HepG2 (cell line): Measurements from ENCODE around the gene ZNF17. TPM values are rescaled to one million over a fixed set of nuclear protein-coding genes. Genes with fewer than 3 reads are reported as not detected.

Experiments used
- ATAC-seq: fragments of 200-7000 bp; cut with Tn5 transposase; 3 replicates; pipeline ENCODE4 v1.9.1; 2020; ENCODE audit warnings: mild to moderate bottlenecking, moderate library complexity
- BruUV-seq: library from RNA; stranded (reverse); fragments of 400-500 nt; replicated peaks from 2 replicates; lab custom pipeline; 2021; lab: Mats Ljungman, UMichigan
- CTCF ChIA-PET: fragments of 300-600 bp; formaldehyde crosslinking; extraction: SDS; loops from one replicate; lab custom pipeline; 2021; ENCODE audit warnings: low total read pairs, inconsistent platforms, low intra/inter-chr PET ratio; lab: Yijun Ruan, JAX
- POLR2A ChIA-PET: fragments of 350-600 bp; sonication (Branson Sonifier 250); formaldehyde crosslinking; loops from one replicate; lab custom pipeline; 2020; ENCODE audit warnings: antibody characterized with exemption, inconsistent platforms; lab: Yijun Ruan, JAX
- DNase-seq: peaks from one replicate; pipeline ENCODE4 v3.0.0-alpha.2; 2015; ENCODE audit warnings: low spot score
- FAIRE-seq: peaks from 3 replicates; lab custom pipeline; 2011; peaks lifted over from hg19 to GRCh38; lab: Jason Lieb, UNC
- H2AFZ ChIP-seq: one replicate; pipeline ENCODE4 v1.6.1; 2011; ENCODE audit warnings: low read length, inconsistent platforms
- H3K27ac ChIP-seq: fragments of 300-600 bp; 3 replicates; pipeline ENCODE4 v1.8.0; 2011; ENCODE audit warnings: mixed run types, mild to moderate bottlenecking, mixed read lengths, low read length, inconsistent platforms; ENCODE audit not compliant: insufficient read depth; ENCODE audit errors: extremely low read length
- H3K27me3 ChIP-seq, 2 experiments: fragments of 200-600 bp in 1 of 2; 2 replicates in 1 of 2; 3 replicates in 1 of 2; pipeline versions ENCODE4 v1.6.0 to v1.8.0; 2011; ENCODE audit warnings: low read length in 2 of 2, mild to moderate bottlenecking in 2 of 2, moderate library complexity in 2 of 2, inconsistent platforms in 1 of 2; ENCODE audit not compliant: insufficient read depth in 2 of 2, control insufficient read depth in 1 of 2
- H3K36me3 ChIP-seq, 2 experiments: fragments of 200-600 bp in 1 of 2; replicated peaks in 1 of 2; 2 replicates in 1 of 2; 3 replicates in 1 of 2; pipeline versions ENCODE4 v1.5.1 to v1.8.0; 2011; ENCODE audit warnings: low read length in 2 of 2, inconsistent platforms in 1 of 2; ENCODE audit not compliant: insufficient read depth in 2 of 2, control insufficient read depth in 1 of 2
- H3K4me1 ChIP-seq: 2 replicates; pipeline ENCODE4 v1.5.1; 2012; ENCODE audit warnings: low read length, inconsistent platforms; ENCODE audit not compliant: insufficient read depth
- H3K4me2 ChIP-seq: 2 replicates; pipeline ENCODE4 v1.6.0; 2011; ENCODE audit warnings: low read depth, low read length, inconsistent platforms
- H3K4me3 ChIP-seq, 3 experiments: fragments of 200-600 bp in 1 of 3; sonication (generic), shearing (Covaris generic) in 1 of 3; replicated peaks in 1 of 3; 2 replicates each; pipeline ENCODE4 v1.5.1; 2011 to 2016; ENCODE audit warnings: low read length in 3 of 3, inconsistent platforms in 2 of 3, low read depth in 2 of 3, mild to moderate bottlenecking in 2 of 3, control low read depth in 1 of 3, mixed read lengths in 1 of 3; ENCODE audit not compliant: insufficient read depth in 1 of 3
- H3K79me2 ChIP-seq: one replicate; pipeline ENCODE4 v1.6.1; 2011; ENCODE audit warnings: low read length, inconsistent platforms; ENCODE audit not compliant: insufficient read depth
- H3K9ac ChIP-seq: 2 replicates; pipeline ENCODE4 v1.6.0; 2011; ENCODE audit warnings: mild to moderate bottlenecking, low read depth, low read length, inconsistent platforms; ENCODE audit not compliant: insufficient read depth
- H3K9me3 ChIP-seq: 2 replicates; pipeline ENCODE4 v1.5.1; 2012; ENCODE audit warnings: mild to moderate bottlenecking, low read length
- H4K20me1 ChIP-seq: 2 replicates; pipeline ENCODE4 v1.6.0; 2011; ENCODE audit warnings: inconsistent platforms, mild to moderate bottlenecking, low read length, moderate library complexity; ENCODE audit not compliant: insufficient read depth
- AGO2 ChIP-seq: fragments of 200-400 bp; formaldehyde crosslinking; optimal IDR thresholded peaks from 2 replicates; pipeline ENCODE3; 2017; ENCODE audit warnings: mild to moderate bottlenecking, low read depth, low read length, moderate library complexity
- CEBPG ChIP-seq: IDR thresholded peaks from 2 replicates; pipeline ENCODE4 v1.6.1; 2016
- FOXA1 ChIP-seq, 2 experiments: fragments of 450-650 bp in 1 of 2; sonication (generic) in 1 of 2; formaldehyde crosslinking in 1 of 2; IDR thresholded peaks; 2 replicates each; pipeline versions ENCODE4 v1.4.0 to v1.6.1; 2016 to 2020; ENCODE audit warnings: missing genetic modification reagents in 1 of 2
- GABPB1 ChIP-seq: IDR thresholded peaks from 2 replicates; pipeline ENCODE4 v1.6.1; 2016; ENCODE audit warnings: mild to moderate bottlenecking, missing genetic modification reagents, moderate library complexity, missing compliant biosample characterization
- MYNN ChIP-seq: sonication (generic); formaldehyde crosslinking; IDR thresholded peaks from 2 replicates; pipeline ENCODE4 v1.4.0; 2020; ENCODE audit warnings: mild to moderate bottlenecking, low read depth, missing genetic modification reagents
- ONECUT2 ChIP-seq: sonication (generic); formaldehyde crosslinking; IDR thresholded peaks from 2 replicates; pipeline ENCODE4 v1.4.0; 2020; ENCODE audit warnings: missing genetic modification reagents
- PPARG ChIP-seq: conservative IDR thresholded peaks from 2 replicates; pipeline ENCODE4 v1.6.1; 2016; ENCODE audit warnings: missing biosample characterization, missing genetic modification reagents
- RARA ChIP-seq: IDR thresholded peaks from 2 replicates; pipeline ENCODE4 v1.6.1; 2016; ENCODE audit warnings: missing genetic modification reagents, missing compliant biosample characterization
- RXRB ChIP-seq: IDR thresholded peaks from 2 replicates; pipeline ENCODE4 v1.6.1; 2016; ENCODE audit warnings: borderline replicate concordance, missing genetic modification reagents, missing compliant biosample characterization
- SAP130 ChIP-seq: IDR thresholded peaks from 2 replicates; pipeline ENCODE4 v1.6.1; 2016; ENCODE audit warnings: low read depth
- SMC3 ChIP-seq: IDR thresholded peaks from 2 replicates; pipeline ENCODE4 v1.6.1; 2011; ENCODE audit warnings: low read length, improper control_type of control experiment
- SOX13 ChIP-seq, 3 experiments: fragments of 450-650 bp in 1 of 3; sonication (generic) in 1 of 3; formaldehyde crosslinking in 1 of 3; IDR thresholded peaks in 2 of 3; conservative IDR thresholded peaks in 1 of 3; 2 replicates each; pipeline versions ENCODE4 v1.5.0 to v1.6.1; 2016 to 2020; ENCODE audit warnings: antibody characterized with exemption in 1 of 3, mild to moderate bottlenecking in 1 of 3, missing compliant biosample characterization in 1 of 3, missing genetic modification reagents in 1 of 3, moderate library complexity in 1 of 3
- SP140L ChIP-seq: sonication (generic); formaldehyde crosslinking; IDR thresholded peaks from 2 replicates; pipeline ENCODE4 v1.4.0; 2020; ENCODE audit warnings: missing genetic modification reagents, borderline replicate concordance
- TAF1 ChIP-seq: sonication (generic); formaldehyde crosslinking; IDR thresholded peaks from 2 replicates; pipeline ENCODE4 v1.4.0; 2020; ENCODE audit warnings: missing genetic modification reagents
- THAP11 ChIP-seq: IDR thresholded peaks from 2 replicates; pipeline ENCODE4 v1.6.1; 2016; ENCODE audit warnings: missing biosample characterization, missing genetic modification reagents
- TRIM24 ChIP-seq: sonication (generic); formaldehyde crosslinking; IDR thresholded peaks from 2 replicates; pipeline ENCODE4 v1.8.0; 2022; ENCODE audit warnings: mild to moderate bottlenecking, missing genetic modification reagents
- ZNF331 ChIP-seq: sonication (generic); formaldehyde crosslinking; IDR thresholded peaks from 2 replicates; pipeline ENCODE4 v1.4.0; 2020; ENCODE audit warnings: missing genetic modification reagents
- ZNF550 ChIP-seq: sonication (generic); formaldehyde crosslinking; IDR thresholded peaks from 2 replicates; pipeline ENCODE4 v1.4.0; 2020; ENCODE audit warnings: mild to moderate bottlenecking, missing genetic modification reagents, borderline replicate concordance
- ZNF572 ChIP-seq: sonication (generic); formaldehyde crosslinking; IDR thresholded peaks from 2 replicates; pipeline ENCODE4 v1.5.1; 2020; ENCODE audit warnings: mild to moderate bottlenecking, missing genetic modification reagents
- ZNF687 ChIP-seq: sonication (generic); formaldehyde crosslinking; IDR thresholded peaks from 2 replicates; pipeline ENCODE4 v1.5.1; 2020; ENCODE audit warnings: mild to moderate bottlenecking, missing genetic modification reagents, moderate library complexity
- ZNF768 ChIP-seq: sonication (generic); formaldehyde crosslinking; IDR thresholded peaks from 2 replicates; pipeline ENCODE4 v1.4.0; 2020; ENCODE audit warnings: missing genetic modification reagents
- WGBS: methylation state at CpG from one replicate; pipeline ENCODE4 v1.1.6; 2017; ENCODE audit warnings: low lambda C conversion rate; 5-methylcytosine and 5-hydroxymethylcytosine counted together
- in situ Hi-C: cut with HindIII; loops from 2 replicates; pipeline ENCODE4 v1.10.0; 2017; ENCODE audit warnings: low pct_unique_long_range_greater_than_20kb; ENCODE audit not compliant: extremely low pct_ligation_motif_present
- intact Hi-C: fragments of 100-400 bp; cut with micrococcal nuclease; formaldehyde crosslinking; loops from one replicate; pipeline ENCODE4 v1.10.0; 2022; ENCODE audit not compliant: unreplicated experiment
- polyA plus RNA-seq, 8 experiments: library from polyadenylated mRNA; depleted of rRNA in 3 of 8; stranded (reverse) in 7 of 8; unstranded in 1 of 8; fragments of >200 nt; fragmentation: Illumina TruSeq in 4 of 8; extraction: Trizol in 4 of 8; gene quantifications; 2 replicates each; pipeline versions ENCODE4 v1.2.1 to v1.2.3, GENCODE V29; 2011 to 2016; ENCODE audit warnings: low read depth in 4 of 8, missing spikeins in 1 of 8, mixed read lengths in 1 of 8; ENCODE audit not compliant: insufficient read depth in 1 of 8
- total RNA-seq, 5 experiments: library from RNA; depleted of rRNA; stranded (reverse); fragments of >200 nt; fragmentation: Illumina TruSeq; extraction: Trizol; gene quantifications; 2 replicates each; pipeline ENCODE4 v1.2.3, GENCODE V29; 2016; ENCODE audit warnings: low read depth in 1 of 5

The ZNF17 gene
- total and polyA plus RNA-seq, 2 of the 13 experiments (the other 11 are each of a cell fraction or from before 2014, with no cell fraction given) = 3.7 to 10.1 TPM

- no peaks in the 10 kb centered on the region for H4K20me1 ChIP-seq
- H3K4me1 ChIP-seq = peaks cover 34% of the 10 kb centered on the region
- ChIA-PET POLR2A (no interaction called here), CTCF (no interaction called here)
- WGBS = 11% methylated on average over 2 of the region's 9 CpGs
- no peaks in the 10 kb centered on the region for H3K9me3 ChIP-seq
- peaks cover 4 to 11% of the 10 kb centered on the region in 2 experiments; a peak in 4 of 5 replicates for H3K36me3 ChIP-seq
- in situ Hi-C loops (no loop called here), intact Hi-C loops (loop anchor here (5.0 to 10.0 kb wide), 2 partner anchors 42 to 299 kb away; partner anchors contain the start of genes TRAPPC2B and ZNF547)
- peak; percentile 86 for DNase-seq
- peak overlapping the region; percentile 39 for H3K4me2 ChIP-seq
- no peak overlapping the region; a peak in 1 of 6 replicates for H3K4me3 ChIP-seq
- H3K27me3 ChIP-seq = no peaks in the 10 kb centered on the region
- peak; percentile 68 for ATAC-seq
- H3K9ac ChIP-seq = no peak overlapping the region; the same call in 1 of the 2 replicates
- H3K27ac ChIP-seq = peak overlapping the region; percentile 63
- H2AFZ ChIP-seq = no peak overlapping the region
- H3K79me2 ChIP-seq = no peaks in the 10 kb centered on the region
- BruUV-seq = no TSS peak
- FAIRE-seq = peak; percentile 69
- TF ChIP-seq RXRB (CRISPR knock-in tag) = peak; percentile 54
- TF ChIP-seq AGO2 = peak; percentile 55
- TF ChIP-seq ZNF687 = peak; percentile 33; the same call in 1 of the 2 replicates
- TF ChIP-seq FOXA1 (IDR thresholded peaks at IDR 0.05) = no peak
- TF ChIP-seq FOXA1 (CRISPR knock-in tag; IDR thresholded peaks at IDR 0.05) = peak; percentile 46; the same call in 1 of the 2 replicates
- 0 out of 2 replicates have a peak, but pooled peaks have one; percentile 26 for TF ChIP-seq TAF1 (CRISPR knock-in tag)
- no peak for TF ChIP-seq SP140L (CRISPR knock-in tag)
- TF ChIP-seq MYNN (CRISPR knock-in tag) = peak; percentile 98
- TF ChIP-seq ZNF331 (CRISPR knock-in tag) = peak; percentile 66; the same call in 1 of the 2 replicates
- peak; percentile 43; the same call in 1 of the 2 replicates for TF ChIP-seq PPARG (CRISPR knock-in tag)
- 0 out of 2 replicates have a peak, but pooled peaks have one; percentile 15 for TF ChIP-seq CEBPG
- TF ChIP-seq ZNF550 (CRISPR knock-in tag) = no peak
- TF ChIP-seq TRIM24 = no peak
- TF ChIP-seq ZNF768 (CRISPR knock-in tag) = peak; percentile 22; the same call in 1 of the 2 replicates
- TF ChIP-seq RARA (CRISPR knock-in tag) = peak; percentile 87
- TF ChIP-seq THAP11 = peak; percentile 35; the same call in 1 of the 2 replicates
- TF ChIP-seq ONECUT2 (CRISPR knock-in tag) = no peak
- no peak for TF ChIP-seq ZNF572 (CRISPR knock-in tag)
- 0 out of 2 replicates have a peak, but pooled peaks have one; percentile 13 for TF ChIP-seq SAP130 (CRISPR knock-in tag)
- TF ChIP-seq GABPB1 (CRISPR knock-in tag) = no peak
- TF ChIP-seq SOX13 (IDR thresholded peaks at IDR 0.05) = no peak
- peak in 1 of 2 experiments; percentile 53; a peak in 1 of 4 replicates for TF ChIP-seq SOX13 (CRISPR knock-in tag; conservative IDR thresholded peaks at IDR 0.05 in 1 of 2, IDR thresholded peaks at IDR 0.05 in 1 of 2)
- TF ChIP-seq SMC3 = no peak
Observed at GRCh38 chr19:57403737-57404563, 7.0 kb upstream of the ZNF17 start.
